CD4-positive, alpha-beta T cell treated with Interleukin-4 for 4 hours (primary cell): ENCODE data around the gene LBX1.
A peak's percentile ranks its signal among the peaks of the same experiment; 100 is the strongest.

ENCODE experiments used
- DNase-seq: peaks from one replicate; pipeline ENCODE4 v3.0.0-alpha.2; 2020

The LBX1 gene

DNA sequence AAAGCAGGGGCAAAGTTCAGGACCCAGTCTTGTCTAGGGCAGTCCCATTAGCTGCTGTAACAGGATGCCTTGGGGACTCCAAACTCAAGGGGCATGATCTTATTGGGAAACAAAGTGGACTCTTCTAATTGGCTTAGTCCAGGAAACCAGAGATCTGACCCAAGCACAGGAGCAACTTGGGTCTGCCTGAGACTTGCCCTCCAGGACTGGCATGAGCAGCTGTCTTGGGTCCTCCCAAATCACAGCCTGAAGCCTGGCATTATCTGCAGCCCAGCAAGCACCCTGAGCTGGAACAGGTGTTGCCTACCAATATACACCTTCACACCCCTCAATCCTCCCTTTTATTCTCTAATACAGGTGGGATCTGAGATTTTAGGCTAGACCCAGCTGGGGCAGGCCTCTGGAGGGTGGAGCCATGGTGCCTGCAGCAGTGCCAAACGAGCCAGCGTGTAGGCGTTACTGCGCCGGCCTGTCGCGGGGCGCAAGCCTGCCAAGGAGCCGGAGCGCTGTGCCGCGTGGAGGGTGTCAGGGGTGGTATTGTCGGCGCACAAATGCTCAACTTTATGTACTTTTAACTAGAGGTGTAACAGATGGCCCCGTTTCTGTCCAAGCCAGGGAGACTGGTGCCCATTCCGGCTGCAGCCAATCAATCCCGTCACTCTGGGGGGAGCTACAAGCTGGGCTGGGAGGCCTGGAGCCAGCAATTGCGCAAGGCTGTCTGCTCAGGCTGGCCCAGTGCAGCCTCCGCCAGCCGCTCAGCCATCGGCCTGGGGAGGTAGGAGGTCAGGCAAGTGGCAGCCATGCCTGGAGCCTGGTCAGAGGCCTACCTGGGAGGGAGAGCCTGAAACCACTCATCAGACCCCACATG lies 12.8 kb upstream of the LBX1 start:
- DNase-seq = no peak

DNA sequence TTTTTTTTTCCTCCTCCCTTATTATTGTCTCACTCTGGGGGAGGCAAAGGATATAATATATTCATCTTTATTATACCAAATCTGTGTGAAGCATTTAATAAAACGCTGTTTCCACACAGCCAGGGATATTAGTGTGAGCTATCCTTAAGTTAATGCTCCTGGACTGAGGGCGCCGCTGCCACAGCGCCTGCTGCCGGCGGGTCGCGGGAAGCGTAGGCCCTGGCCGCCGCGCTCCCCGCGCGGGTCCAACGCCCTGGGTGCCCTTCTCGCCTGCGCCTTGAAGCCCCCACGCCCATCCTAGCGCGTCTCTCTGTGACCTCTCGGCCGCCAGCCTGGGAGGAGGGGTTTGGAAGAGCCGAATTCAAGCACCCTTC lies 9.5 kb upstream of the LBX1 start:
- DNase-seq = no peak

DNA sequence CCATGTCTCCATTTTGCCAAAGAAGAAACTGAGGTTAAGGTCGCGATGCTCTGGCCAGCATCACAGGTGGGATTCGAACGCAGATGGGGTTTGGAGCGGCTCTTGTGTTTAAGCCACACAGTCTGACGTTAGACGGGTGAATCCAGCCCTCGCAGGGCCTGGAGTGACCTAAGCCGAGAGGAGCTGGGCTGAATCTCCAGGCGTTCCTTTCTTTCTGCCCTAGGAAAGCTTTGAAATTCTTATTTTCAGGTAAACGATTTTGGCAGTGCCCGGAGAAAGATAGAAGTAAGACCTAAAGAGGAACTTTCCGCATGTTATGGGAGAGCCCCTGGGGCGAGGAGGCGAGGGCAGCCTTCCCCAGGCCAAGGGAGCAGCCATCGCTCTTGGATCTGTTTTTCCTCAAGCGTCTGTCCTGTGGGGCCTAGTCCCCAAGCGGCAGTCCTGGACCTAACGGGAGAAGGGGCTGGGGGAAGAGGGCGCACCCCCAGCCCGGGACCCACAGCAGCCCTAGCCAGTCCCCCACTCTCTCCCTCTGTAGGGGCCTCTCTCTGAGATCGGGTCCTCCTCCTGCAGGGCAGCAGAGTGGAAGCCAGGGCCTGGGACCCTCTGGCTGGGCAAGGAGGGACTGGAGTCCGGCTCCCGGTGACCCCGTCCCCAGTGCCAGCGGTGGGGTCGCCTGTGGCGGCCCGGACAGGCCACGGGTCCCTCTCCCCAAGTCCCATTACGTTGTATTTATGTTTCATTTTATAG lies 8.9 kb upstream of the LBX1 start:
- DNase-seq = no peak

DNA sequence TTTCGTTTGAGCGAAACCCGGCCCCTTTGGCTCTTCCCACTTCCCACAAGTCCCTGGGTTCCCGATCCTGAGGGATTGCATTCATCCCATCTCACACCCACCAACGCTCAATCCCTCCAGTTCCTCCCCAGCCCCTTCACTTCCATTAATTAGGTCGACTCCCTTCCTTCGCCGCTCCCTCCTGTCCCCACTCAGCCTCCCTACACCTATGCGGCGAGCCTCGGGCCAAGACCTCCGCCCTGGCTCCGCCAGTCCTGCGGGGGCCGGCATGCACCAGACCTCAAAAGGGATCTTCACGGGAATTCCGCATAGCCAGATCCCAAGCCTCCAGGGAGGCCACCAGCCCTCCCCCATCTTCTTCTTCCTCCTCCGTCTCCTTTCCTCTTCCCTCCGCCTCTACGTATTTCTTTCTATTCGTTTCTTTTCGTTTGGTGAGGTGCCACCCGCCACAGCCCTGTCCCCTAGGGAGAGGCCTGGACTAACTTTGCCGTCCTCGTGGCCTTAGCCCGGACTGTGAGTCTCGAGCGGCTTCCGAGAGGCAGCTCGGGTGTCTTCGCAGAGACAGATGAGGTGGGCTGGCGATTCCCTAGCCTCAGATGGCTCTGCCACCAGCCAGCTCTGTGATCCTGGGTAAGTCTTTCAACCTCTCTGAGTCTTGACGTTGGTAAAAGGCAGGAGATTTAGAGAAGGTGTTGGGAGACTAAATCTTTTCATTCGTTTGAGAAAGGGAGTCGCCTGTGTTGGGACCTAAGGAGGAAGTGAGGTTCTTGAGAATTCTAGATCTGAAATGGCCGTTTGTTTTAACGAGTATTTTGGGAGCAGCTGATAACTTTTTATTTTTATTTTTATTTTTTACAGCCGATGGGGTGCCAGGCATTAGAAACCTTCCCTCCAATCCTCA lies 8.1 kb upstream of the LBX1 start:
- DNase-seq = no peak

DNA sequence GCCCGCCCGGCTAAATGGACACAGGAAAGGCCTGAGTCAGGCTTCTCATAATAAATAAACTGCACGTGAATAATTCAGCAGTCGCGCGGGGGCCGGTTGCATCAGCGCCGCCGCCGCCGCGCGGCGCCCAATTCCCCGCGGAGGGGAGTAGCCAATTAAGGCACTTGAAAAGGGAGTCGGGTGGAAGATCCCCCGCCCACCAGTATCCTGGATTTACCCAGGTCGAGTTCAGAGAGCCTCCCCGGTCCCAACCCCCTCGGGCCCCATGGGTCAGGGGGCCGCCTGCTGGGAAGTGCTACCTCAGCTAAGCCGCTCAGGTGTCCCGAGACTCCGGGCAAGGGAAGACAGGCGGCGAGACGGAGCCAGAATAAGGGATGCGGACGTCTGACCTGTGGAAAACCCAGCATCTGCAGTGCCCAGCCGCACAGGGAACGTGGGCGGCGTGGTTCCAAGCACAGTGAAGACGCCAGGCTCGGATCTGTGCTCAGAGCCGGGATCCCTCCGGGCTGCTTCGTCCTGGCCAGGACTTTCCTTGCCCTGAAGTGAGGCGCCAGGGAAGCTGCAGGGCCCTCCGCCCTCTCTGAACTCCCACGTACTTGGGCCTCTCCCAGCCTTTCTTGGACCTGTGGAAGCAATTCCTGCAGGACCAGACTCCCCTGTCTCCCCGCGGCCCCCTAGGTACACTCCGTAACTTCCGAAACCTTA lies 7.3 kb upstream of the LBX1 start:
- no peak for DNase-seq

DNA sequence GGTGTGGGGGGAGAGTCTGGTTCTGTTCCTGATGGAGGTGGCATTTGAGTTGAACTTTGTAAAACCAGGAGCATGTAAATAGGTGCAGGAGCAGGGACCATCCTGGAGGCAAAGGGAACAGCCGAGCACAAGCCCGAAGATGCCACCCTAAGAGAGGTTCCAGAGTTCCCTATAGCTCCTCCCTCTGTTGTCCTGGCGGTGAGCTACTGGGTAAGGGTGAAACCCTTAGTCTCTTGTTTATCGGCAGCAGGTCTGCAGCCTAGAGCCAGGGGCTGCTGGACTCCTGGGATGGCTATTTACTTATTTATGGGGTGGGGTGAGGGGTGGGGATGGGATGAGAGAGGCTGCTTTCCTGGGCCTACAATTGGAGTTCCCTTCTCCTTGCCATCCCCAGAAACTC lies 6.5 kb upstream of the LBX1 start:
- DNase-seq = no peak

DNA sequence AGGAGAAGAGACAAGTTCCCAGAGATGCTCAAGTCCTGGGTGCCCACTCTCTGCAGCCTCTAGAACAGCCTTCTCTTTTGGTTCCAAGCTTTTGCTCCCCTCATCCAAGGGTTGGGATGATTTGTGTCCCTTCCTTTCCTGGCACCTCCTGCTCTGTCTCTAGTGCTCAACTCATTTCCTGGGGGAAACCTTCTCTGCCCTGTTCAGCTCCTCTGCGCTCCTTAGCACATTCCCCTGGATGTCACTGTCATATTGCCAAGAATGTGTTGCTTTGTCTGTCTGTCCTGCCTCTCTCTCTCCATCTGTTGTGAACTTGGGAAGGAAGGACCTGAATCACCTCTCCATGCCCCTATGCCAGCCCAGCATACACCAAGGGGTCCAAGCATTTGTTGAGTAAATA lies 5.1 kb upstream of the LBX1 start:
- DNase-seq = no peak

DNA sequence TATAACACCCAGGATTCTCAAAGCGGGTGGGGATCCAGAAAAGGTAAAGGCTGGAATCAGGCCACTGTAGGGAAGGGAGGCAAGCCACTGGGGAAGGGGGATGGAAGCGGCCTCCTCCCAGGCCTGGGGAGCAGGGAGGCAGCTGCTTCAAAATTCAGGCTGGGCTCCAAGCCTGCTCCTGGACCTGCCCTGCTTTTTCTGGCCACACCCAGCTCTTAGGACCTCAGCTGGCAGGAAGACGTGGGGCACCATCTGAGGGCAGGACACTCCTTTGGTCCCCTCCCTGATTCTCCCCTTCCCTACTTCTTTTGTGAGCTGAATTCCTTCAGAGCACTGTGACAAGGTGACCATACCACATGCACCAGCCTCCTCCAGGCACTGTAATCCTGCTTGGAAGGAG lies 4.6 kb upstream of the LBX1 start:
- no peak for DNase-seq

DNA sequence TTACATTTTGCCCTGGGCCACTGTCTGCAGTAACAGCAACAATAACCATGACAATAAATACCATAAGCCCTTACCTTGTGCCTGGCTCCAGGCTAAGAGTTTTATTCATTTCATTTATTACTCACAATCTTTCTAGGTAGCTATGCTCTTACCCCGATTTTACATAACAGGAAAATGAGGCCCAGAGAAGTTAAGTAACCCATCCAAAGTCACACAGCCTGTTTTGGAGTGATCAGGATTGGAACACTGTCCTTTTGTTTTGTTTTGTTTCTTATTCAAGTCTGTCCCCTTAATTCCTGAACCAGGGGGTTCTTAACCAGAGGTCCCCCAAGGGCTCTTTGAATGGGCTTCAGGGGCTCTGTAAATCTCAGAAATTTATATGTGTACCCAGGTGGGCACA lies 4.2 kb upstream of the LBX1 start:
- no peak for DNase-seq

DNA sequence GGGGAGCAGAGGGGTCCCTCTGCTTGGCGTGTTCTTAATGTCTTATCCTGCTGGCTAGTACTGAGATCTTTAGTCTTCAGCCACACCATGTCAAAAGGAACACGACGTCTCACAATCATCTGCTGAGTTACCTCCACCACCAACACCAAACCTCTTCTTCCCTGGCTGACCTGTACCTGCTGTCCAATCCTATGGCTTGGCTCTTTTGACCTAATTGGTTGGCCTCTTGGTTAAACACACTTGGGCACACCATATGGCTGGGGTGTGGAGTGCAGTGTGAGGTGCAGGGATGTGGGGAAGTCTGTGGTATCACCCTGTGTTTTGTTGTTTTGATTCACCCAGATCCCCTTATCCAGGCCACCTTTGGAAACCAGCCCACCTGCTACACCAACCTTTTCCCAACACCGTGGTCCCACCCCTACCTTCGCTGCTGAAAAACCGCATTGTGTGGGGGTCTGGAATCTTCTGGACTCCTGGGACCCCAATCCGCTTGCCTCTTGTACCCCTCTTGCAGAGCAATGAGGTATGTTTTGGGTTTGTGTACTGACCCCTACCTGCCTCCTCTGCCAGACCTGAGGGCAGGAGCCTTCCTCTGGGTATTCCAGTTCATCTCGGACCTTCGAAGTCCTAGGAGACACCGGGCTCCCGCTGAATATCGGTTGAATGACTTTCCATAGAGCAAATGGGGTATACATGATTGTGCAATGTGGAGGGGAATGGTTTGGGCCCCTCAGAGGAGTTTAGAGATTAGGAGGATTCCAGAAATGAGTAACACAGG lies 2.8 kb upstream of the LBX1 start:
- DNase-seq = no peak

DNA sequence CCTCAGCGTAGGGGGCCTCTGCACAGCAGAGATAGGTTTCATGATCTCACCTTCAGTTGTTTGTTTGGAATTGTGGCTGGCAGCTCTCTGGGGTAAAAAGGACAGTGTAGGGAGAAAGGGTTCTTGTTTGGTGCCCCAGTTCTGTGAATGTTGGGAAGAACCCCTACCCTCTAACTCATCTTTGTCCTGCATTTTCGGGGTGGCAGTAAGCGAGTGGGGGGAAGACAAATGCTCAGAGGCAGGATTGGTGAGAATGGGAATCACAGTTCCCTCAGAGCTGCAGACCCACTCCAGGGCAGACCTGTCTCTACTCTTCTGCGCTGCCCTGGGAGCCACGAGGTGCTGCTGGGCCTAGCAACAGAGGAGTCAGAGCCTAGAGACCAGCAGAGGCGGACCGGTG lies 1.8 kb upstream of the LBX1 start:
- DNase-seq = no peak

DNA sequence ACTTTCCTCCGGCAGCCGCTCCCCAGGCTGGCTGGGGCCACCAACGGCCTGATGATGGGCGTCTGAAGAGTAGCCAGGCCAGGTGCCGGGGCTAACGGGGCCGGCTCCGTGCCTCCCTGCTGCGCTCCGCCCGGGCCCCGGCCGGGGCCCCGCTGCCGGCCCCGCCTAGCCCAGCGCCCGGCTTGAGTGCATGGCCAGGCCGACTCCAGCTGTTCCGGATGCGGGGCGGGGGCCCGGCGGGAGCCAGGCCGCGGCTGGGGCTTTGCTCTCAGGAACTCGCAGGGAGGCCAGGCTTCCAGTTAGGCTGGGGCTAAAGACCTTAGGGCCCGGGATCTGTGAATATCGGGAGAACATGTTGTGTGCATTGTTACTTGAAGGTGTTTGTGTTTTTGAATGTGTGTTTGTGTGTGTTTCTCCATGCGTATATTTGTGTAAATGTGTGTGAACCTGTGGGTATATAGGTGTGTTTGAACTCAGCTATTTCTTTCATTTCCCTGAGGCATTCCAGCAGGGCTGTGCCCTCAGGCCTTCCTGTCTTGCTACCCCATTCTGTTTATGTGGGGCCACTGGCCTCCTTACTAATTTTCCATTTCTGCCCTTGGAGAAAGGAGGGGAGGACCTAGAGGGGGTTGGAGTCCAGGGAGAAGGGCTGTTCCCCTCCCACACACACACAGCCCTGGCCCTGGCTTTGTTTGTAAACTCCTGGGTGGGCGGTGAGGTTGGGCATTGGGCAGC lies 1.1 kb upstream of the LBX1 start:
- no peak for DNase-seq

DNA sequence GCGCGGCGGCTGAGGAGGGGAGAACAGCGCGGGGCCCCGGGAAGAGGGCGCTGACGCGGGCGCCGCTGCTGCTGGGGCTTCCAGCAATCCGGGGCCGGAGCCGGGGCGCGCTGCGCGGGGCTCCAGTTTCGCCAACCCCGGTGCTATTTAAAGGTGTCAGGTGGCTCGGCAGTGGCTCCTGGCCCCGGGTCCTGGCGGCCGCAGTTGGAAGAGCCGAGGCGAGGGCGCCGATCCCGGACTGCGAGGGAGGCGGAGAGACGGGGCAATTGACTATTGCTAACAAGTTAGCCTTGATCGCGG lies 347 bp downstream of the LBX1 start:
- DNase-seq = no peak

DNA sequence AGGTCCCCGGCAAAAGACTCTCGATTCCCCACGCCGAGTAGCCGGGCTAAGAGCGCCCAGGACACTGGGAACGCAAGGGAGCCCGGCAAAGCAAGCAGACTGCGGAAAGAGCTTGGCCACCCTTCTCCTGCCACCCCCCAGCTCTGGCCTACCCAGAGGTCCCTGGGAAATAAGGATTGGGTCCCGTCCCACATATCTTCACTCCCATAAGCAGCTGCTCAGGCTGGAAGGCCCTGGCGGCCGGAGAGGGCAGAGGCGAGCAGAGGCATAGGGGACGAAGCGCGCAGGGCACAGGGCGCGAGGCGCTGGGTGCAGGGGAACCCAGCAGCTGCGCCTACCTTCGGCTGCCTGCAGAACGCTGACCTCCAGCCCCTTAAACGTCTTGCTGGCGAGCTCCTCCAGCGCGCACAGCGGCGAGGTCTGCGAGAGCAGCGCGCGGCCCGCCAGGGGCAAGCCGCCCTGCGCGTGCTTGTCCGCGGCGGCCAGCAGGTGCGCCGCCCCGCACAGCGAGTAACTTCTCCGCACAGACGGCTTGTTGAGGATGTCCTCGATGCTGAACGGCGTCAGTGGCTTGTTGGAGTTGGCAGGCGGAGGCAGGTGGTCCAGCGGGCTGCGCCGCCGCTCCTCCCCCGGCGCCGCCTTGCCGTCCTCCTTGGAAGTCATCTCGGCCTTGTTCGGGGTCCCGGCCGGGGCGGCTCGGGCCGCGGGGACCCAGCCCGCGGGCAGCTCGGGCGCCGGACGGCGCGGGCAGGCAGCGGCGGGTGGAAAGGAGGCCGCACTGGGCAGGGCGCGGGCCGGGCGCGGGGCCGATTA lies 904 bp downstream of the LBX1 start:
- no peak for DNase-seq

DNA sequence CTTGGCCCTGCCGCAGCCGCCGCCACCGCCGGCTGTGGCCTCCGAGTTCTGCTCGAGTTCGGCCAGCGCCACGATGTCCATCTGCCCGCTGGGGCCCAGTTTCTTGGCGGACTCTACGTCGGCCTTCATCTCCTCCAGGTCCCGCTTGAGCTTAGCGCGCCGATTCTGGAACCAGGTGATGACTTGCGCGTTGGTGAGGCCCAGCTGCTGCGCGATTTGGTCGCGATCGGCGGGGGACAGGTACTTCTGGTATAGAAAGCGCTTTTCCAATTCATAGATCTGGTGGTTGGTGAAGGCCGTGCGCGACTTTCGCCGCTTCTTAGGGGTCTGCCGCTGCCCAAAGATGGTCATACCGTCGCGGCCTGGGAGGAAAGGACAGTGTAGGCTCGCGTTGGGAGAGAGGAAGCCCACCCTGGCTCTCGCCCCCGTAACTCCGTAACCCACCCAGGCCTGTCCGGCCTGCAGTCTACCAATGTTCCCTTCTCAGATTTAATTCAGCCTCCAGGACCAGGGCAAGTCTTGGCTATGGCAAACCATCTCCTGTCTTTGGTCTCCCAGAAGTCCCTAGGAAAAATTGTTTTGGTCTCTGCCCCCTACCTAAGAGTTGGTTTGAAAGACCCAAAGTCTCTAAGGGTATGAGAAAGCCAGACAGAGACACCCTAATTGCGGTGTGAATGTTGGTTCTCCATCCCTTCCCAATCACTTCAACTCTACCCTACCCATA lies 1.7 kb downstream of the LBX1 start:
- no peak for DNase-seq

DNA sequence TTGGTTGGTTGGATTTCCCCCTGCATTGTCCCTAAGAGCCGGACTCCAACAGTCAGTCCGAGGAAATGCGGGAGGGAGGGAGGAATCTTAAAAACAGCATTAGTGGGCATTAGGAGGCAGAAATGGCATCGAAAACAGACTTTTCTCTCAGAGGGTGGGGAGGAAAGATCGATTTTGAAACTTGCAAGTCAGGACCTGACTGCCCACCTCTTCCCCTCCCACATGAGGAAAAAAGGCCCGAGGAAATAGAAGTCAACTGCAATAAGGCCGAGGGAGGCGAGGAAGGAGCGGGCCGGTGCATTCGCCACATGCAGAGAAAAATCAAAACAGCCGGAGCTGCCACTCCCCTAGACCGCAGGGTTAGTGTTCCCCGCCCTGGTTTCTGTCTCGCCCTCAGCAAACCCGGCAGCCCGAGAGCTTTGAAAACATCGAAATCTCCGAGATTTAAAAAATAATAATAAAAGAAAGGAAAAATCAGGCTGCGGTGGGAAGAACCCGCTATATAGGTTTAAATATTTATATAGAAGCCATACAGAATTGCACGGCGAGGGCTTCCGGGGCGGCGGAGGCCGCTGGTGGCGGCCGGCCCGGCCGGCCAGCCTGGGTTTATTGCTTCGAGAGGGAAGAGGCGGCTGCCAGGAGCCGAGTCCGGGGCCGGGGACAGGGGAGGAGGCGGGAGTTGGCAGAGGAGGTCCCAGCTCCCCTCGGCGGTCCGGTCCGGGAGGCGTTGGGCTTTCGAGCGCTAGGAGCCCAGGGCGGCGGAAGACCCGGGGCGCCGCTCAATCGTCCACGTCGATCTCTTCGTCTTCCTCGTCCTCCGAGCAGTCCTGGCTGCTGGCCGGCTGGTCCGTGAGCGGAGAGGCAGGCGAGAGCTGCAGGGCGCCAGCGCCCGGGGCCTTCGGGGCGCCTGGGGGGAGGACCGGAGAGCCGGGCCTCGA lies 2.5 kb downstream of the LBX1 start:
- DNase-seq = peak; percentile 19

DNA sequence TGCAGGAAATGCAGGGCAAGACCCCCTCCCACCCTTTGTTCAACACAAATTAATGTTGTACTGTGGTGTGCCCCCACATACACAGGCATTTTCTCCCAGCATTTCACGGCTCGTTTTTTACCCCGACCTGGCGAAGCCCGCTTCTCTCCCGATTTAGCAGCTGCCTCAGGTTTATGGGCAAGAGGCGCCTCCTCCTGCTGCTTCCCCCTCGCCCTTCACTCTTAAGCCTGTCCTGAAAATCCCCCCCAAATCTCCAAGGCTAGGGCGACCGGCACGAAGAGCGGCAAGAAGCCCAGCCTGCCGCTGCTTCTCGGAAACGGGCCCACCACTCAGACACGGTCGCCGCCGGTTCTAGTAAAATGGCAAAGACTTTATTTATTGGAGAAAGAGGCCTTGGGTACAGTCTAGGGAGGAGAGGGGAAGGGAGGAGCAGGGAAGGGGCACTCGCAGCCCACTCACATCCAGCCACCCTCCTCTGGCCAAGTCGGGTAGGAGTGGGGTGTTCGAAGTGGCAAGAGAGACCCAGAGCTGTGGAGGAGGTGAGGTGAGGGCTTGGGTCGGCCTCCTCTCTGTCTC lies 3.3 kb downstream of the LBX1 start:
- no peak for DNase-seq
